OCI-LY7 (cell line): ENCODE measurements around the gene MIEF2. TPM values are rescaled to one million over a fixed set of nuclear protein-coding genes. Genes with fewer than 3 reads are reported as not detected.
A peak's percentile ranks its signal among the peaks of the same experiment; 100 is the strongest.

Experiments
- BruUV-seq: library from RNA; stranded (reverse); fragments of 400-500 nt; replicated peaks from 2 replicates; lab custom pipeline; 2021; lab: Mats Ljungman, UMichigan
- CTCF ChIA-PET: fragments of 300-600 bp; sonication (Branson Sonifier 250); formaldehyde crosslinking; loops from one replicate; lab custom pipeline; 2022; ENCODE audit warnings: antibody characterized with exemption; ENCODE audit not compliant: unreplicated experiment; lab: Charles Lee
- POLR2A ChIA-PET: fragments of 300-600 bp; sonication (Branson Sonifier 250); formaldehyde crosslinking; loops from one replicate; lab custom pipeline; 2022; ENCODE audit warnings: antibody characterized with exemption; lab: Charles Lee
- DNase-seq: peaks from one replicate; pipeline ENCODE4 v3.0.0-alpha.2; 2015; ENCODE audit warnings: low spot score
- H2AFZ ChIP-seq: fragments of 200-600 bp; sonication (generic), shearing (Covaris generic); 2 replicates; pipeline ENCODE4 v1.6.1; 2014; ENCODE audit warnings: mild to moderate bottlenecking, antibody characterized with exemption, low read length, moderate library complexity
- H3K27ac ChIP-seq: fragments of 200-600 bp; sonication (generic); 2 replicates; pipeline ENCODE4 v1.5.1; 2014; ENCODE audit warnings: mixed run types, low read depth, mild to moderate bottlenecking, moderate library complexity, low read length, inconsistent platforms; ENCODE audit not compliant: poor library complexity, severe bottlenecking
- H3K36me3 ChIP-seq: fragments of 200-600 bp; sonication (generic); 2 replicates; pipeline ENCODE4 v1.6.1; 2014; ENCODE audit warnings: mild to moderate bottlenecking, antibody characterized with exemption, low read length, moderate library complexity, mixed read lengths; ENCODE audit not compliant: insufficient read depth
- H3K4me1 ChIP-seq: fragments of 200-600 bp; sonication (generic); 2 replicates; pipeline ENCODE4 v1.5.1; 2014; ENCODE audit warnings: mild to moderate bottlenecking, low read length; ENCODE audit not compliant: insufficient read depth, poor library complexity, severe bottlenecking
- H3K4me2 ChIP-seq: fragments of 200-600 bp; sonication (generic); 2 replicates; pipeline ENCODE4 v1.6.1; 2014; ENCODE audit warnings: mild to moderate bottlenecking, low read length
- H3K4me3 ChIP-seq: fragments of 200-600 bp; sonication (generic); 2 replicates; pipeline ENCODE4 v1.5.1; 2014; ENCODE audit warnings: mild to moderate bottlenecking, low read depth, low read length; ENCODE audit not compliant: poor library complexity, severe bottlenecking
- H3K79me2 ChIP-seq: fragments of 200-600 bp; sonication (generic); 2 replicates; pipeline ENCODE4 v1.6.1; 2016; ENCODE audit warnings: low read depth, mild to moderate bottlenecking, low read length, moderate library complexity, mixed read lengths; ENCODE audit not compliant: insufficient read depth
- H3K9me2 ChIP-seq: fragments of 200-600 bp; sonication (generic); 2 replicates; pipeline ENCODE4 v1.6.1; 2016; ENCODE audit warnings: mild to moderate bottlenecking, low read length, mixed read lengths; ENCODE audit not compliant: insufficient read depth
- H3K9me3 ChIP-seq: fragments of 200-600 bp; sonication (generic); 2 replicates; pipeline ENCODE4 v1.6.1; 2014; ENCODE audit warnings: mild to moderate bottlenecking, mixed run types, low read length, mixed read lengths
- H4K20me1 ChIP-seq: fragments of 200-600 bp; sonication (generic); 2 replicates; pipeline ENCODE4 v1.6.1; 2014; ENCODE audit warnings: mild to moderate bottlenecking, antibody characterized with exemption, low read length, moderate library complexity, mixed read lengths; ENCODE audit not compliant: insufficient read depth
- EZH2phosphoT487 ChIP-seq: fragments of 200-600 bp; sonication (generic); IDR thresholded peaks from 2 replicates; pipeline ENCODE4 v1.6.1; 2018; ENCODE audit warnings: low read depth, borderline replicate concordance, mild to moderate bottlenecking, mixed run types, antibody characterized with exemption, low read length, moderate library complexity, mixed read lengths
- intact Hi-C: fragments of 100-400 bp; cut with micrococcal nuclease; formaldehyde crosslinking; loops from one replicate; pipeline ENCODE4 v1.10.0; 2022; ENCODE audit not compliant: unreplicated experiment
- total RNA-seq, 2 experiments: library from RNA; depleted of rRNA in 1 of 2; stranded (reverse); fragments of >200 nt in 1 of 2; shearing (Covaris generic) in 1 of 2; gene quantifications; 2 replicates each; pipeline ENCODE4 v1.2.3, GENCODE V29; 2014 to 2022
- TF ChIP-seq, protein P1 (sequence below): fragments of 200-600 bp; sonication (generic); conservative IDR thresholded peaks from 2 replicates; pipeline ENCODE4 v1.5.1; 2014; ENCODE audit warnings: mild to moderate bottlenecking, antibody characterized with exemption, low read length, moderate library complexity, mixed read lengths

MIEF2 gene
- total RNA-seq, 2 experiments from 2014 or later = 7.9 to 11.8 TPM

DNA sequence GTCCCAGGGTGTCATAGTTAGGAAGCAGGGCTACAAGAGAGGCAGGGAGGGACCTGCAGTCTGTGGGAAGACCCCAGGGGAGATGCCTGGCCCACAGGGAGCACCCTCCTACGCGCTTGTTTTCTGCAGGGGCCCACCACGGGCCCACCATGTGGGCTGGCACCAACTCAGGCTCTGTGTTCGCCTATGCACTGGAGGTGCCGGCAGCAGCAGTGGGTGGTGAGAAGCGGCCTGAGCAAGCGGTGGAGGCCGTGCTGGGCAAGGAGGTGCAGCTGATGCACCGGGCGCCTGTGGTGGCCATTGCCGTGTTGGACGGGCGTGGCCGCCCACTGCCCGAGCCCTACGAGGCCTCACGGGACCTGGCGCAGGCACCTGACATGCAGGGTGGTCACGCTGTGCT lies 20.0 kb upstream of the MIEF2 start:
- Histone ChIP-seq H3K4me3 (no peak overlapping the region), H3K4me1 (no peaks in the 10 kb centered on the region), H3K36me3 (peaks cover 8% of the 10 kb centered on the region; the same call in 1 of the 2 replicates), H4K20me1 (no peaks in the 10 kb centered on the region), H2AFZ (no peak overlapping the region), H3K27ac (no peak overlapping the region), H3K9me2 (no peaks in the 10 kb centered on the region), H3K4me2 (no peak overlapping the region), H3K79me2 (no peaks in the 10 kb centered on the region), H3K9me3 (no peaks in the 10 kb centered on the region)
- POLR2A ChIA-PET = no interaction called here
- no peak for TF ChIP-seq EZH2phosphoT487
- TF ChIP-seq, protein P1, sequence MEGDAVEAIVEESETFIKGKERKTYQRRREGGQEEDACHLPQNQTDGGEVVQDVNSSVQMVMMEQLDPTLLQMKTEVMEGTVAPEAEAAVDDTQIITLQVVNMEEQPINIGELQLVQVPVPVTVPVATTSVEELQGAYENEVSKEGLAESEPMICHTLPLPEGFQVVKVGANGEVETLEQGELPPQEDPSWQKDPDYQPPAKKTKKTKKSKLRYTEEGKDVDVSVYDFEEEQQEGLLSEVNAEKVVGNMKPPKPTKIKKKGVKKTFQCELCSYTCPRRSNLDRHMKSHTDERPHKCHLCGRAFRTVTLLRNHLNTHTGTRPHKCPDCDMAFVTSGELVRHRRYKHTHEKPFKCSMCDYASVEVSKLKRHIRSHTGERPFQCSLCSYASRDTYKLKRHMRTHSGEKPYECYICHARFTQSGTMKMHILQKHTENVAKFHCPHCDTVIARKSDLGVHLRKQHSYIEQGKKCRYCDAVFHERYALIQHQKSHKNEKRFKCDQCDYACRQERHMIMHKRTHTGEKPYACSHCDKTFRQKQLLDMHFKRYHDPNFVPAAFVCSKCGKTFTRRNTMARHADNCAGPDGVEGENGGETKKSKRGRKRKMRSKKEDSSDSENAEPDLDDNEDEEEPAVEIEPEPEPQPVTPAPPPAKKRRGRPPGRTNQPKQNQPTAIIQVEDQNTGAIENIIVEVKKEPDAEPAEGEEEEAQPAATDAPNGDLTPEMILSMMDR = no peak
- no TSS peak for BruUV-seq
- intact Hi-C loops = no loop called here
- CTCF ChIA-PET = no interaction called here
- DNase-seq = no peak

DNA sequence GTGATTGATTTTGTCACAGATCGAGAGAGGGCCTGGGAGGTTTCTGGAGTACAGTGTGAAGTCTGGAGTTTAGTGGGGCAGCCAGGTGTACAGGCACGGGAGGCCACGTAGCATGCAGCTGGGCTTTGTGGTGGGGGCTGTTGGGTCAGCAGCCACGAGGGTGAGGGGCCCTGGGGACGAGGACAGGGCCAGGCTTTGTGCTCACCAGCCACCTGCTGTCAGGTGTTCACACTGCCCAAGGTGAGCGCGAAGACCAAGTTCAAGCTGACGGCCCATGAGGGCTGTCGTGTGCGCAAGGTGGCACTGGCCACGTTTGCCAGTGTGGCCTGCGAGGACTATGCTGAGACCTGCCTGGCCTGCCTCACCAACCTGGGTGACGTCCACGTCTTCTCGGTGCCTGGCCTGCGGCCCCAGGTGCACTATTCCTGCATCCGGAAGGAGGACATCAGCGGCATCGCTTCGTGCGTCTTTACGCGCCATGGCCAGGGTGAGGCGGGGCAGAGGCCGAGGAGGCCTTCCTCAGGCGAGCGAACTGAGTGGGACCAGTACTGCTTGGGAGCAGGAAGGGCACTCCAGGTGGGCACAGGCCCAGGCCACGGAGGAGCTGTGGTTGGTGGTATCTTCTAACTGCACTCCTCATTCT lies 19.1 kb upstream of the MIEF2 start:
- Histone ChIP-seq H3K9me2 (no peaks in the 10 kb centered on the region), H3K79me2 (no peaks in the 10 kb centered on the region), H3K4me3 (no peak overlapping the region), H3K9me3 (no peaks in the 10 kb centered on the region), H3K4me1 (no peaks in the 10 kb centered on the region), H3K36me3 (peaks cover 17% of the 10 kb centered on the region; the same call in 1 of the 2 replicates), H4K20me1 (no peaks in the 10 kb centered on the region), H3K4me2 (no peak overlapping the region), H3K27ac (no peak overlapping the region), H2AFZ (no peak overlapping the region)
- POLR2A ChIA-PET = no interaction called here
- BruUV-seq = no TSS peak
- intact Hi-C loops = no loop called here
- no peak for DNase-seq
- CTCF ChIA-PET = no interaction called here
- no peak for TF ChIP-seq EZH2phosphoT487
- TF ChIP-seq, protein P1 = no peak

GRCh38 chr17:18245038-18245776 lies 15.3 kb upstream of the MIEF2 start:
- no peaks in the 10 kb centered on the region for H3K9me3 ChIP-seq
- ChIA-PET CTCF (no interaction called here), POLR2A (no interaction called here)
- H2AFZ ChIP-seq = no peak overlapping the region
- H3K27ac ChIP-seq = no peak overlapping the region
- H3K4me3 ChIP-seq = no peak overlapping the region
- peaks cover 45% of the 10 kb centered on the region; the same call in 1 of the 2 replicates for H3K36me3 ChIP-seq
- TF ChIP-seq, protein P1 = no peak
- TF ChIP-seq EZH2phosphoT487 = no peak
- no peaks in the 10 kb centered on the region for H4K20me1 ChIP-seq
- TSS peak; percentile 93 for BruUV-seq
- DNase-seq = no peak
- H3K4me1 ChIP-seq = no peaks in the 10 kb centered on the region
- no peaks in the 10 kb centered on the region for H3K79me2 ChIP-seq
- H3K9me2 ChIP-seq = no peaks in the 10 kb centered on the region
- no peak overlapping the region for H3K4me2 ChIP-seq
- intact Hi-C loops = loop anchor here (5.0 kb wide), 1 partner anchor 72 kb away; the partner anchor contains the start of gene SMCR8
